ENCODE data around the gene CENPP.

CENPP gene

GRCh38 chr9:92603990-92604389, 278.2 kb downstream of the CENPP start:
- POLR2A ChIA-PET = no interaction called here
- CTCF ChIA-PET = interaction anchor here (1.1 kb wide), 1 partner anchor 11 kb away, joined by 5 read pairs; no protein-coding TSS in a partner anchor
- TF ChIP-seq CTCF (IDR thresholded peaks at IDR 0.05; ENCODE audit: control extremely low read depth, extremely low read depth, low read depth, missing control alignments) = no peak
- no peak for DNase-seq (ENCODE audit: extremely low spot score)

DNA sequence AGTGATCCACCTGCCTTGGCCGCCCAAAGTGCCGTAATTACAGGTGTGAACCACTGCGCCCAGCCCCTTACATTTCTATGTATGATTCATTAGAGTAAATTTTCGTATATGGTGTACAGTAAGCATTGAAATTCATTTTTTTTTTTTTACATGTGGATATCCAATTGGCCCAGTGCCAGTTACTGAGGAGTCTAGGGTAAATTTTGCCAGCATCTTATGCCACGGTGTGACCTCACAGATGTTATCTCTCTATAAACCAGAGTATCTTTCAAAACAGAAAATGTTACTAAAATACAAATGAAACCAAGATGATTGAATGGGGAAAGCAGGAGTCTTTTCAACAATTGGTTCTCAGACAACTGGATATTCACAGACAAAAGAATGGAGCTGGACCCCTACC, 279.5 kb downstream of the CENPP start:
- ChIA-PET POLR2A (no interaction called here), CTCF (interaction anchor here (1.0 to 1.6 kb wide), 2 partner anchors 12 to 466 kb away, joined by 3 to 6 read pairs; no protein-coding TSS in a partner anchor)
- DNase-seq (ENCODE audit: extremely low spot score) = no peak
- no peak for TF ChIP-seq CTCF (IDR thresholded peaks at IDR 0.05; ENCODE audit: control extremely low read depth, extremely low read depth, low read depth, missing control alignments)

DNA sequence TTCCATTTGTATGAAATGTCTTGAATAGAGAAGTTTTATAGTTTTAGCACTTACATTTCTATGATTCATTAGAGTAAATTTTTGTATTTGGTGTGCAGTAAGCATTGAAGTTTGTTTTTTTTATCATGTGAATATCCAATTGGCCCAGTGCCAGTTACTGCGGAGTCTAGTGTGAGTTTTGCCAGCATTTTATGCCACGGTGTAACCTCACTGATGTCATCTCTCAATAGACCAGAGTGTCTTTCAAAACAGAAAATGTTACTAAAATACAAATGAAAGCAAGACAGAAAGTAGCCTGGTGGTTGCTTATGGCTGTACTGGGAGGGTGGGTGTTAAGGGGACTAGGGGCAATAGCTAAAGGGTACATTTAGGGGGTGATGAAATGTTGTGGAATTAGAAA, 281.3 kb downstream of the CENPP start:
- TF ChIP-seq CTCF (IDR thresholded peaks at IDR 0.05; ENCODE audit: control extremely low read depth, extremely low read depth, low read depth, missing control alignments) = no peak
- POLR2A ChIA-PET = no interaction called here
- CTCF ChIA-PET = interaction anchor here (1.0 kb wide), 1 partner anchor 13 kb away, joined by 3 read pairs; no protein-coding TSS in a partner anchor
- no peak for DNase-seq (ENCODE audit: extremely low spot score)

- no peak for DNase-seq (ENCODE audit: extremely low spot score)
- ChIA-PET POLR2A (no interaction called here), CTCF (interaction anchor here (1.0 kb wide), 2 partner anchors 13 to 298 kb away, joined by 3 read pairs; no protein-coding TSS in a partner anchor)
- no peak for TF ChIP-seq CTCF (IDR thresholded peaks at IDR 0.05; ENCODE audit: control extremely low read depth, extremely low read depth, low read depth, missing control alignments)
Measured at GRCh38 chr9:92607773-92608172, 282.0 kb downstream of the CENPP start.

GRCh38 chr9:92608241-92608908, 282.6 kb downstream of the CENPP start:
- POLR2A ChIA-PET = no interaction called here

GRCh38 chr9:92608909-92609445, 283.2 kb downstream of the CENPP start:
- no peak for DNase-seq (ENCODE audit: extremely low spot score)
- TF ChIP-seq CTCF (IDR thresholded peaks at IDR 0.05; ENCODE audit: control extremely low read depth, extremely low read depth, low read depth, missing control alignments) = no peak
- ChIA-PET CTCF (interaction anchor here (1.1 kb wide), 1 partner anchor 469 kb away, joined by 3 read pairs; no protein-coding TSS in a partner anchor), POLR2A (no interaction called here)

More at GRCh38 chr9:92608241-92608908, 282.6 kb downstream of the CENPP start:
- no peak for TF ChIP-seq CTCF (IDR thresholded peaks at IDR 0.05; ENCODE audit: control extremely low read depth, extremely low read depth, low read depth, missing control alignments)
- DNase-seq (ENCODE audit: extremely low spot score) = no peak
- CTCF ChIA-PET = interaction anchor here (1.0 to 1.1 kb wide), 3 partner anchors 12 to 468 kb away, joined by 3 read pairs; no protein-coding TSS in a partner anchor
